T47D (cell line): ENCODE data around the gene NDUFB5.
"Not testable (repeated sequence)": the region's sequence is repeated elsewhere in the genome, so short reads cannot be mapped to it uniquely, and the experiment has no call there.

Experiments used
- DNase-seq, 2 experiments: peaks; one replicate each; pipeline versions ENCODE4 v3.0.0 to v3.0.0-alpha.2; 2011 to 2012; ENCODE audit warnings: low read depth in 1 of 2, low spot score in 1 of 2
- JUND ChIP-seq: IDR thresholded peaks from 2 replicates; pipeline ENCODE4 v1.6.1; 2012; ENCODE audit warnings: low read depth
- in situ Hi-C: cut with HindIII; loops from 2 replicates; pipeline ENCODE4 v1.10.0; 2016; ENCODE audit warnings: low sequenced_read_pairs, low pct_unique_long_range_greater_than_20kb

NDUFB5 gene

GRCh38 chr3:179603831-179604230 is 763 bp upstream of the NDUFB5 start:
- no peak for DNase-seq
- in situ Hi-C loops: no loop called here
- TF ChIP-seq JUND: no peak

- in situ Hi-C loops: no loop called here
- no peak for DNase-seq
- TF ChIP-seq JUND: no peak
These were observed 2.0 kb downstream of the NDUFB5 start for GRCh38 chr3:179606534-179607085.

GRCh38 chr3:179608931-179609720 is 4.5 kb downstream of the NDUFB5 start:
- in situ Hi-C loops: no loop called here

GRCh38 chr3:179610066-179610465 is 5.5 kb downstream of the NDUFB5 start:
- in situ Hi-C loops: no loop called here
- no peak for DNase-seq
- no peak for TF ChIP-seq JUND

More at GRCh38 chr3:179608931-179609720, 4.5 kb downstream of the NDUFB5 start:
- DNase-seq: no peak
- no peak for TF ChIP-seq JUND

- in situ Hi-C loops: no loop called here
- no peak for TF ChIP-seq JUND
- DNase-seq: no peak
These were observed 9.2 kb downstream of the NDUFB5 start for GRCh38 chr3:179613807-179614206.

- TF ChIP-seq JUND: no peak
- DNase-seq: no peak
- in situ Hi-C loops: no loop called here
These were observed 11.0 kb downstream of the NDUFB5 start for GRCh38 chr3:179615458-179616173.

GRCh38 chr3:179622023-179622422 is 17.4 kb downstream of the NDUFB5 start:
- no peak for TF ChIP-seq JUND
- in situ Hi-C loops: no loop called here
- DNase-seq: no peak

GRCh38 chr3:179624451-179624850 is 19.9 kb downstream of the NDUFB5 start:
- no peak for DNase-seq
- in situ Hi-C loops: no loop called here
- no peak for TF ChIP-seq JUND

- in situ Hi-C loops: no loop called here
- no peak for DNase-seq
- no peak for TF ChIP-seq JUND
These were observed 26.3 kb downstream of the NDUFB5 start for GRCh38 chr3:179630753-179631451.

- no peak for TF ChIP-seq JUND
- in situ Hi-C loops: no loop called here
- no peak for DNase-seq
These were observed 35.9 kb downstream of the NDUFB5 start for GRCh38 chr3:179640469-179640868.

GRCh38 chr3:179642871-179643270 is 38.3 kb downstream of the NDUFB5 start:
- no peak for TF ChIP-seq JUND
- in situ Hi-C loops: no loop called here
- no peak for DNase-seq

GRCh38 chr3:179643837-179644236 is 39.2 kb downstream of the NDUFB5 start:
- DNase-seq, in situ Hi-C loops: not testable (repeated sequence)

GRCh38 chr3:179646177-179646576 is 41.6 kb downstream of the NDUFB5 start:
- no peak for DNase-seq
- in situ Hi-C loops: no loop called here
- no peak for TF ChIP-seq JUND
